Right lobe of liver (tissue), 4 donors: ENCODE data around the gene COPS8.

ENCODE experiments used
- CTCF ChIP-seq, 4 donors: fragments of 200-600 bp in 3 of 4; fragments of 450-650 bp in 1 of 4; IDR thresholded peaks; one replicate each; pipeline versions ENCODE4 v1.5.1 to v1.8.0; 2016 to 2022; ENCODE audit warnings: antibody characterized with exemption in 4 of 4, mild to moderate bottlenecking in 2 of 4
- POLR2A ChIP-seq: fragments of 450-650 bp; IDR thresholded peaks from one replicate; pipeline ENCODE4 v1.6.1; 2017; ENCODE audit warnings: antibody characterized with exemption, mild to moderate bottlenecking
- donor health status: DM: no; HTN: no; CAD: no.
- donor health status: DM: no; HTN: no; CAD: no.
- donor health status: DM: no; HTN: yes; CAD: no.

- no peak for TF ChIP-seq CTCF (IDR thresholded peaks at IDR 0.05)
- TF ChIP-seq POLR2A: no peak
Observed at GRCh38 chr2:237121321-237121720, 35.6 kb downstream of the COPS8 start.
